HepG2 (cell line): ENCODE results near the gene RAPGEF2. TPM values are rescaled to one million over a fixed set of nuclear protein-coding genes. Genes with fewer than 3 reads are reported as not detected.
A peak's percentile ranks its signal among the peaks of the same experiment; 100 is the strongest.

Experiments
- ATAC-seq: fragments of 200-7000 bp; cut with Tn5 transposase; 3 replicates; pipeline ENCODE4 v1.9.1; 2020; ENCODE audit warnings: mild to moderate bottlenecking, moderate library complexity
- BruUV-seq: library from RNA; stranded (reverse); fragments of 400-500 nt; replicated peaks from 2 replicates; lab custom pipeline; 2021; lab: Mats Ljungman, UMichigan
- CTCF ChIA-PET: fragments of 300-600 bp; formaldehyde crosslinking; extraction: SDS; loops from one replicate; lab custom pipeline; 2021; ENCODE audit warnings: low total read pairs, inconsistent platforms, low intra/inter-chr PET ratio; lab: Yijun Ruan, JAX
- POLR2A ChIA-PET: fragments of 350-600 bp; sonication (Branson Sonifier 250); formaldehyde crosslinking; loops from one replicate; lab custom pipeline; 2020; ENCODE audit warnings: antibody characterized with exemption, inconsistent platforms; lab: Yijun Ruan, JAX
- DNase-seq: peaks from one replicate; pipeline ENCODE4 v3.0.0-alpha.2; 2015; ENCODE audit warnings: low spot score
- FAIRE-seq: peaks from 3 replicates; lab custom pipeline; 2011; peaks lifted over from hg19 to GRCh38; lab: Jason Lieb, UNC
- H2AFZ ChIP-seq: one replicate; pipeline ENCODE4 v1.6.1; 2011; ENCODE audit warnings: low read length, inconsistent platforms
- H3K27ac ChIP-seq: fragments of 300-600 bp; 3 replicates; pipeline ENCODE4 v1.8.0; 2011; ENCODE audit warnings: mixed run types, mild to moderate bottlenecking, mixed read lengths, low read length, inconsistent platforms; ENCODE audit not compliant: insufficient read depth; ENCODE audit errors: extremely low read length
- H3K27me3 ChIP-seq, 2 experiments: fragments of 200-600 bp in 1 of 2; 2 replicates in 1 of 2; 3 replicates in 1 of 2; pipeline versions ENCODE4 v1.6.0 to v1.8.0; 2011; ENCODE audit warnings: low read length in 2 of 2, mild to moderate bottlenecking in 2 of 2, moderate library complexity in 2 of 2, inconsistent platforms in 1 of 2; ENCODE audit not compliant: insufficient read depth in 2 of 2, control insufficient read depth in 1 of 2
- H3K36me3 ChIP-seq, 2 experiments: fragments of 200-600 bp in 1 of 2; replicated peaks in 1 of 2; 2 replicates in 1 of 2; 3 replicates in 1 of 2; pipeline versions ENCODE4 v1.5.1 to v1.8.0; 2011; ENCODE audit warnings: low read length in 2 of 2, inconsistent platforms in 1 of 2; ENCODE audit not compliant: insufficient read depth in 2 of 2, control insufficient read depth in 1 of 2
- H3K4me1 ChIP-seq: 2 replicates; pipeline ENCODE4 v1.5.1; 2012; ENCODE audit warnings: low read length, inconsistent platforms; ENCODE audit not compliant: insufficient read depth
- H3K4me2 ChIP-seq: 2 replicates; pipeline ENCODE4 v1.6.0; 2011; ENCODE audit warnings: low read depth, low read length, inconsistent platforms
- H3K4me3 ChIP-seq, 3 experiments: fragments of 200-600 bp in 1 of 3; sonication (generic), shearing (Covaris generic) in 1 of 3; replicated peaks in 1 of 3; 2 replicates each; pipeline ENCODE4 v1.5.1; 2011 to 2016; ENCODE audit warnings: low read length in 3 of 3, inconsistent platforms in 2 of 3, low read depth in 2 of 3, mild to moderate bottlenecking in 2 of 3, control low read depth in 1 of 3, mixed read lengths in 1 of 3; ENCODE audit not compliant: insufficient read depth in 1 of 3
- H3K79me2 ChIP-seq: one replicate; pipeline ENCODE4 v1.6.1; 2011; ENCODE audit warnings: low read length, inconsistent platforms; ENCODE audit not compliant: insufficient read depth
- H3K9ac ChIP-seq: 2 replicates; pipeline ENCODE4 v1.6.0; 2011; ENCODE audit warnings: mild to moderate bottlenecking, low read depth, low read length, inconsistent platforms; ENCODE audit not compliant: insufficient read depth
- H3K9me3 ChIP-seq: 2 replicates; pipeline ENCODE4 v1.5.1; 2012; ENCODE audit warnings: mild to moderate bottlenecking, low read length
- H4K20me1 ChIP-seq: 2 replicates; pipeline ENCODE4 v1.6.0; 2011; ENCODE audit warnings: inconsistent platforms, mild to moderate bottlenecking, low read length, moderate library complexity; ENCODE audit not compliant: insufficient read depth
- AGO2 ChIP-seq: fragments of 200-400 bp; formaldehyde crosslinking; optimal IDR thresholded peaks from 2 replicates; pipeline ENCODE3; 2017; ENCODE audit warnings: mild to moderate bottlenecking, low read depth, low read length, moderate library complexity
- ARNTL ChIP-seq: sonication (generic); formaldehyde crosslinking; IDR thresholded peaks from 2 replicates; pipeline ENCODE4 v1.4.0; 2020; ENCODE audit warnings: mild to moderate bottlenecking, missing genetic modification reagents
- ASH2L ChIP-seq: fragments of 300-600, 200-600 bp; sonication (generic); IDR thresholded peaks from 2 replicates; pipeline ENCODE4 v1.7.0; 2017; ENCODE audit warnings: low read depth, mild to moderate bottlenecking, moderate library complexity, mixed read lengths, low read length; ENCODE audit not compliant: insufficient read length
- GLI4 ChIP-seq: sonication (generic); formaldehyde crosslinking; IDR thresholded peaks from 2 replicates; pipeline ENCODE4 v1.5.1; 2020; ENCODE audit warnings: missing genetic modification reagents, mild to moderate bottlenecking, moderate library complexity, borderline replicate concordance
- GTF3A ChIP-seq: sonication (generic); formaldehyde crosslinking; conservative IDR thresholded peaks from 2 replicates; pipeline ENCODE4 v1.4.0; 2020; ENCODE audit warnings: mild to moderate bottlenecking, missing genetic modification reagents
- IRX3 ChIP-seq: sonication (generic); formaldehyde crosslinking; IDR thresholded peaks from 2 replicates; pipeline ENCODE4 v1.8.1; 2023; ENCODE audit warnings: mild to moderate bottlenecking, low read depth, missing genetic modification reagents, borderline replicate concordance
- KDM6A ChIP-seq: IDR thresholded peaks from 2 replicates; pipeline ENCODE4 v1.6.1; 2016; ENCODE audit warnings: low read depth
- PRPF4 ChIP-seq: fragments of 200-400 bp; formaldehyde crosslinking; IDR thresholded peaks from 2 replicates; pipeline ENCODE4 v1.6.1; 2016; ENCODE audit warnings: low read length, low read depth; ENCODE audit not compliant: poor library complexity, severe bottlenecking
- RBFOX2 ChIP-seq: fragments of 200-400 bp; formaldehyde crosslinking; IDR thresholded peaks from 2 replicates; pipeline ENCODE4 v1.6.1; 2017; ENCODE audit warnings: low read depth, mild to moderate bottlenecking, low read length
- SMARCE1 ChIP-seq: fragments of 450-650 bp; IDR thresholded peaks from 2 replicates; pipeline ENCODE4 v1.6.1; 2017; ENCODE audit warnings: borderline replicate concordance
- ZMYM4 ChIP-seq: sonication (generic); formaldehyde crosslinking; IDR thresholded peaks from 2 replicates; pipeline ENCODE4 v1.8.1; 2023; ENCODE audit warnings: mild to moderate bottlenecking, missing genetic modification reagents
- ZNF776 ChIP-seq: sonication (generic); formaldehyde crosslinking; IDR thresholded peaks from 2 replicates; pipeline ENCODE4 v1.4.0; 2020; ENCODE audit warnings: mild to moderate bottlenecking, missing genetic modification reagents
- ZNF777 ChIP-seq: sonication (generic); formaldehyde crosslinking; IDR thresholded peaks from 2 replicates; pipeline ENCODE4 v1.4.0; 2020; ENCODE audit warnings: missing genetic modification reagents
- WGBS: methylation state at CpG from one replicate; pipeline ENCODE4 v1.1.6; 2017; ENCODE audit warnings: low lambda C conversion rate; 5-methylcytosine and 5-hydroxymethylcytosine counted together
- in situ Hi-C: cut with HindIII; loops from 2 replicates; pipeline ENCODE4 v1.10.0; 2017; ENCODE audit warnings: low pct_unique_long_range_greater_than_20kb; ENCODE audit not compliant: extremely low pct_ligation_motif_present
- intact Hi-C: fragments of 100-400 bp; cut with micrococcal nuclease; formaldehyde crosslinking; loops from one replicate; pipeline ENCODE4 v1.10.0; 2022; ENCODE audit not compliant: unreplicated experiment
- polyA plus RNA-seq, 8 experiments: library from polyadenylated mRNA; depleted of rRNA in 3 of 8; stranded (reverse) in 7 of 8; unstranded in 1 of 8; fragments of >200 nt; fragmentation: Illumina TruSeq in 4 of 8; extraction: Trizol in 4 of 8; gene quantifications; 2 replicates each; pipeline versions ENCODE4 v1.2.1 to v1.2.3, GENCODE V29; 2011 to 2016; ENCODE audit warnings: low read depth in 4 of 8, missing spikeins in 1 of 8, mixed read lengths in 1 of 8; ENCODE audit not compliant: insufficient read depth in 1 of 8
- total RNA-seq, 5 experiments: library from RNA; depleted of rRNA; stranded (reverse); fragments of >200 nt; fragmentation: Illumina TruSeq; extraction: Trizol; gene quantifications; 2 replicates each; pipeline ENCODE4 v1.2.3, GENCODE V29; 2016; ENCODE audit warnings: low read depth in 1 of 5
- TF ChIP-seq, protein P1 (sequence below): sonication (generic); formaldehyde crosslinking; IDR thresholded peaks from 2 replicates; pipeline ENCODE4 v1.5.0; 2020; ENCODE audit warnings: mild to moderate bottlenecking, missing genetic modification reagents
- TF ChIP-seq, protein P2 (sequence below): sonication (generic); formaldehyde crosslinking; IDR thresholded peaks from 2 replicates; pipeline ENCODE4 v1.4.0; 2020; ENCODE audit warnings: missing genetic modification reagents

Gene RAPGEF2
- total and polyA plus RNA-seq, 2 of the 13 experiments (the other 11 are each of a cell fraction or from before 2014, with no cell fraction given), result 19.2 to 23.0 TPM

DNA sequence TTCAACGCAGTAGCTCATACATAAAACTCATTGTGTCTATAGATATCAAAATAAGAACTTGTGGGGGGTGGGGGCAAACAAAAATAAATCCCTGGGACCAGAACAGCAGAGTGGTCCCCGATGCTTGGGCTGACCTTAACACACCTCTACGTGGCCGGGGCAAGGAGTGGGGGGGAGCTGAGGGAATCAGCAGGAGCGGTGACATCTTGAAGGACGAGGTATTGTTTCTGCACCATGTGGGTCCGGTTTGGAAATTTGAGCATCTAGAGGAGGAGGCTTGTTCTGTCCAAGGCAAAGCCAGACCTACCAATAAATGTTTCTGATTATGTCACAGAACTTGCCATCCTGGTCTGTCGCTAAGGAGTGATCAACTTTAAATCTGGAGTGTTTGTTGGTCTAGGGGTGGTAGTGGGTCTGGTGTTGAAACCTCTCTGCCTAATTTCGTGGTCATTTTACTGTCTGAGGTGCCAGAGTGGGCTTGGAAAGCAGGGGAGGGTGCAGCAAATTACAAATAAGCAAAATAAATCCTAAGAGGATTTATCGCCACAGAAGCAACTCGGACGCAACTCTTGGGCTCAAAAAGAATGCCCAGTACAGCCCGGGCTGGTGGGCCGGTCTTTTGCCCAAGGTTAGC lies 774 bp upstream of the RAPGEF2 start (continued):
- TF ChIP-seq, protein P1, sequence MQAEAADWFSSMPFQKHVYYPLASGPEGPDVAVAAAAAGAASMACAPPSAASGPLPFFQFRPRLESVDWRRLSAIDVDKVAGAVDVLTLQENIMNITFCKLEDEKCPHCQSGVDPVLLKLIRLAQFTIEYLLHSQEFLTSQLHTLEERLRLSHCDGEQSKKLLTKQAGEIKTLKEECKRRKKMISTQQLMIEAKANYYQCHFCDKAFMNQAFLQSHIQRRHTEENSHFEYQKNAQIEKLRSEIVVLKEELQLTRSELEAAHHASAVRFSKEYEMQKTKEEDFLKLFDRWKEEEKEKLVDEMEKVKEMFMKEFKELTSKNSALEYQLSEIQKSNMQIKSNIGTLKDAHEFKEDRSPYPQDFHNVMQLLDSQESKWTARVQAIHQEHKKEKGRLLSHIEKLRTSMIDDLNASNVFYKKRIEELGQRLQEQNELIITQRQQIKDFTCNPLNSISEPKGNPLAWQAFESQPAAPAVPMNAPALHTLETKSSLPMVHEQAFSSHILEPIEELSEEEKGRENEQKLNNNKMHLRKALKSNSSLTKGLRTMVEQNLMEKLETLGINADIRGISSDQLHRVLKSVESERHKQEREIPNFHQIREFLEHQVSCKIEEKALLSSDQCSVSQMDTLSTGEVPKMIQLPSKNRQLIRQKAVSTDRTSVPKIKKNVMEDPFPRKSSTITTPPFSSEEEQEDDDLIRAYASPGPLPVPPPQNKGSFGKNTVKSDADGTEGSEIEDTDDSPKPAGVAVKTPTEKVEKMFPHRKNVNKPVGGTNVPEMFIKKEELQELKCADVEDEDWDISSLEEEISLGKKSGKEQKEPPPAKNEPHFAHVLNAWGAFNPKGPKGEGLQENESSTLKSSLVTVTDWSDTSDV (CRISPR knock-in tag), result 0 out of 2 replicates have a peak, but pooled peaks have one; percentile 53
- TF ChIP-seq IRX3 (CRISPR knock-in tag) (0 out of 2 replicates have a peak, but pooled peaks have one; percentile 2), KDM6A (no peak)

DNA sequence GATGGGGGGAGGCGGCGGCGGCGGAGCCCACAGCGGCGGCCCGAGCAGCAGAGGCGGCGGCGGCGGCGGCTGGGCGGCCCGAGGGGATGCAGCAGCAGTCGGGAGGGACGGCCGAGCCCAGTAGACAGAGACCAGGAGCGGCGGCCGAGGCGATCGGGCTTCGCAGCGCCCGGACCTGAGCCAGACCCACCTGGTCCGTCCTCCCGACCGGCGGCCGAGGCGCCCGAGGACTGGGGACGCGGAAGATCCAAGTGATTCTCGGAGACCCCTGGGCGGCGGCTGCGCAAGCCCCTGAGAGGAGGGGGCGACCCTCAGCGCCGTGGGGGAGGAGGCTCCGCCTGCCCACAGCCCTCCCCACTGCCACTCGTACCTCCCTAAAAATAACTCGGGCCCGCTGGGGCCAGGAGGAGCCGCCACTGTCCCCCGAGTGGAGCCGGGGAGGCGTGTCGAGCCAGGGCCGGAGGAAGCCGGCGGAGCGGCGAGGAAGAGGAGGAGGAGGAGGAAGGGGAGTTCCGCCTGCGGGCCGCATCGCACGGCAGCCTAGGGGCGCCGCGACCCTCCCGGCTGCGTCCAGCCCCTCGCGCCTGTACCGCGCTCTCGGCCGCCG lies 608 bp downstream of the RAPGEF2 start:
- intact Hi-C loops, result loop anchor here (2.0 to 10.0 kb wide), 3 partner anchors 57 to 379 kb away; partner anchors contain the start of gene PPID
- TF ChIP-seq, protein P2, sequence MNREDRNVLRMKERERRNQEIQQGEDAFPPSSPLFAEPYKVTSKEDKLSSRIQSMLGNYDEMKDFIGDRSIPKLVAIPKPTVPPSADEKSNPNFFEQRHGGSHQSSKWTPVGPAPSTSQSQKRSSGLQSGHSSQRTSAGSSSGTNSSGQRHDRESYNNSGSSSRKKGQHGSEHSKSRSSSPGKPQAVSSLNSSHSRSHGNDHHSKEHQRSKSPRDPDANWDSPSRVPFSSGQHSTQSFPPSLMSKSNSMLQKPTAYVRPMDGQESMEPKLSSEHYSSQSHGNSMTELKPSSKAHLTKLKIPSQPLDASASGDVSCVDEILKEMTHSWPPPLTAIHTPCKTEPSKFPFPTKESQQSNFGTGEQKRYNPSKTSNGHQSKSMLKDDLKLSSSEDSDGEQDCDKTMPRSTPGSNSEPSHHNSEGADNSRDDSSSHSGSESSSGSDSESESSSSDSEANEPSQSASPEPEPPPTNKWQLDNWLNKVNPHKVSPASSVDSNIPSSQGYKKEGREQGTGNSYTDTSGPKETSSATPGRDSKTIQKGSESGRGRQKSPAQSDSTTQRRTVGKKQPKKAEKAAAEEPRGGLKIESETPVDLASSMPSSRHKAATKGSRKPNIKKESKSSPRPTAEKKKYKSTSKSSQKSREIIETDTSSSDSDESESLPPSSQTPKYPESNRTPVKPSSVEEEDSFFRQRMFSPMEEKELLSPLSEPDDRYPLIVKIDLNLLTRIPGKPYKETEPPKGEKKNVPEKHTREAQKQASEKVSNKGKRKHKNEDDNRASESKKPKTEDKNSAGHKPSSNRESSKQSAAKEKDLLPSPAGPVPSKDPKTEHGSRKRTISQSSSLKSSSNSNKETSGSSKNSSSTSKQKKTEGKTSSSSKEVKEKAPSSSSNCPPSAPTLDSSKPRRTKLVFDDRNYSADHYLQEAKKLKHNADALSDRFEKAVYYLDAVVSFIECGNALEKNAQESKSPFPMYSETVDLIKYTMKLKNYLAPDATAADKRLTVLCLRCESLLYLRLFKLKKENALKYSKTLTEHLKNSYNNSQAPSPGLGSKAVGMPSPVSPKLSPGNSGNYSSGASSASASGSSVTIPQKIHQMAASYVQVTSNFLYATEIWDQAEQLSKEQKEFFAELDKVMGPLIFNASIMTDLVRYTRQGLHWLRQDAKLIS (CRISPR knock-in tag), result no peak
- no peak for TF ChIP-seq GTF3A (CRISPR knock-in tag)
- peak; percentile 67 for TF ChIP-seq AGO2
- no peak for TF ChIP-seq SMARCE1
- TF ChIP-seq ZNF777 (CRISPR knock-in tag), result no peak
- TF ChIP-seq GLI4 (CRISPR knock-in tag), result peak; percentile 35; the same call in 1 of the 2 replicates
- peak; percentile 34; the same call in 1 of the 2 replicates for TF ChIP-seq ZNF776
- no peak for TF ChIP-seq ZMYM4 (CRISPR knock-in tag)
- 0 out of 2 replicates have a peak, but pooled peaks have one; percentile 24 for TF ChIP-seq ARNTL (CRISPR knock-in tag)
- no peak for TF ChIP-seq PRPF4
- no peak for TF ChIP-seq ASH2L
- TF ChIP-seq RBFOX2, result peak; percentile 50; the same call in 1 of the 2 replicates

More for the DNA sequence above, 608 bp downstream of the RAPGEF2 start:
- peaks cover 10% of the 10 kb centered on the region; the same call in 1 of the 2 replicates for H4K20me1 ChIP-seq
- peaks cover 44% of the 10 kb centered on the region for H3K4me1 ChIP-seq
- H3K27me3 ChIP-seq, result no peaks in the 10 kb centered on the region; a peak in 1 of 5 replicates
- peaks cover 46% of the 10 kb centered on the region for H3K79me2 ChIP-seq
- no peaks in the 10 kb centered on the region for H3K9me3 ChIP-seq
- 0% methylated on average over 1 of the region's 72 CpGs for WGBS
- DNase-seq (no peak), FAIRE-seq (no peak), ATAC-seq (no peak)
- in situ Hi-C loops, result loop anchor here (10.0 kb wide), 1 partner anchor 71 kb away; no protein-coding TSS in a partner anchor
- no peak overlapping the region for H2AFZ ChIP-seq
- H3K4me2 ChIP-seq, result peak overlapping the region; percentile 55
- TSS peak; percentile 27 for BruUV-seq
- CTCF ChIA-PET, result interaction anchor here (1.3 kb wide), 1 partner anchor 72 kb away, joined by 3 read pairs; no protein-coding TSS in a partner anchor
- H3K27ac ChIP-seq, result peak overlapping the region; percentile 85
- peak overlapping the region; percentile 90 for H3K9ac ChIP-seq
- POLR2A ChIA-PET, result no interaction called here
- H3K4me3 ChIP-seq, result peak overlapping the region; percentile 93 to 99 (median 96)
- H3K36me3 ChIP-seq, result no peaks in the 10 kb centered on the region
